Ishikawa (cell line): ENCODE results near the gene CHST12.

Experiments used
- CEBPB ChIP-seq: IDR thresholded peaks from 2 replicates; pipeline ENCODE4 v1.6.1; 2012
- CREB1 ChIP-seq: IDR thresholded peaks from 2 replicates; pipeline ENCODE4 v1.6.1; 2012; ENCODE audit warnings: low read depth
- EGR1 ChIP-seq: IDR thresholded peaks from 2 replicates; pipeline ENCODE4 v1.6.1; 2012
- EP300 ChIP-seq: IDR thresholded peaks from 2 replicates; pipeline ENCODE4 v1.6.1; 2012; ENCODE audit warnings: borderline replicate concordance
- FOXM1 ChIP-seq: IDR thresholded peaks from 2 replicates; pipeline ENCODE4 v1.6.1; 2012; ENCODE audit warnings: low read depth, borderline replicate concordance
- MAX ChIP-seq: IDR thresholded peaks from 2 replicates; pipeline ENCODE4 v1.6.1; 2012
- NFIC ChIP-seq: IDR thresholded peaks from 2 replicates; pipeline ENCODE4 v1.6.1; 2012
- RAD21 ChIP-seq: IDR thresholded peaks from 2 replicates; pipeline ENCODE4 v1.6.1; 2012; ENCODE audit warnings: low read depth
- REST ChIP-seq: IDR thresholded peaks from 2 replicates; pipeline ENCODE4 v1.6.1; 2012; ENCODE audit warnings: low read depth, mild to moderate bottlenecking
- TAF1 ChIP-seq: IDR thresholded peaks from 2 replicates; pipeline ENCODE4 v1.6.1; 2012; ENCODE audit warnings: low read depth, mild to moderate bottlenecking
- TCF12 ChIP-seq: IDR thresholded peaks from 2 replicates; pipeline ENCODE4 v1.6.1; 2012; ENCODE audit warnings: low read depth
- TEAD4 ChIP-seq: IDR thresholded peaks from 2 replicates; pipeline ENCODE4 v1.6.1; 2012
- USF1 ChIP-seq: IDR thresholded peaks from 2 replicates; pipeline ENCODE4 v1.6.1; 2012
- YY1 ChIP-seq: IDR thresholded peaks from 2 replicates; pipeline ENCODE4 v1.6.1; 2012; ENCODE audit warnings: low read depth
- ZBTB7A ChIP-seq: IDR thresholded peaks from 2 replicates; pipeline ENCODE4 v1.6.1; 2012; ENCODE audit warnings: low read depth

CHST12 gene

GRCh38 chr7:2495418-2496299 is 92.2 kb downstream of the CHST12 start:
- TF ChIP-seq TAF1 (no peak), EP300 (no peak), USF1 (no peak), TCF12 (no peak), NFIC (no peak)

- TF ChIP-seq CEBPB (no peak), REST (no peak), EP300 (no peak), NFIC (no peak), TAF1 (no peak), CREB1 (no peak), ZBTB7A (no peak), TEAD4 (no peak), EGR1 (no peak), TCF12 (no peak), USF1 (no peak), YY1 (no peak)
Observed at GRCh38 chr7:2496375-2496774, 93.0 kb downstream of the CHST12 start.

- TF ChIP-seq CREB1 (no peak), RAD21 (no peak), MAX (no peak), NFIC (no peak), FOXM1 (no peak), EGR1 (no peak), CEBPB (no peak), TCF12 (no peak), TAF1 (no peak), YY1 (no peak), TEAD4 (no peak), EP300 (no peak), ZBTB7A (no peak), USF1 (no peak), REST (no peak)
Observed at GRCh38 chr7:2497065-2497464, 93.7 kb downstream of the CHST12 start.

GRCh38 chr7:2497500-2498336 is 94.3 kb downstream of the CHST12 start:
- TF ChIP-seq TEAD4, result no peak
